HL-60 (cell line): ENCODE results near the gene USP27X.
A peak's percentile ranks its signal among the peaks of the same experiment; 100 is the strongest.

ENCODE experiments used
- DNase-seq, 2 experiments: peaks; one replicate each; pipeline ENCODE4 v3.0.0-alpha.2; 2010 to 2020; ENCODE audit warnings: low read depth in 1 of 2, low spot score in 1 of 2
- H3K27ac ChIP-seq: fragments of 250-450 bp; sonication (Bioruptor Pico); replicated peaks from 2 replicates; pipeline ENCODE4 v1.5.1; 2020; ENCODE audit warnings: mild to moderate bottlenecking, moderate library complexity
- H3K27me3 ChIP-seq: fragments of 250-450 bp; sonication (Bioruptor Pico); 2 replicates; pipeline ENCODE4 v1.5.1; 2021; ENCODE audit warnings: mild to moderate bottlenecking, moderate library complexity; ENCODE audit not compliant: insufficient read depth, poor library complexity, severe bottlenecking
- H3K4me3 ChIP-seq: replicated peaks from 2 replicates; pipeline ENCODE4 v1.5.1; 2011; ENCODE audit warnings: mild to moderate bottlenecking, control low read depth, low read length; ENCODE audit not compliant: insufficient read depth
- GABPA ChIP-seq: IDR thresholded peaks from 2 replicates; pipeline ENCODE4 v1.6.1; 2012; ENCODE audit warnings: low read depth
- POLR2AphosphoS5 ChIP-seq: IDR thresholded peaks from 2 replicates; pipeline ENCODE4 v1.6.1; 2012; ENCODE audit warnings: low read depth
- SPI1 ChIP-seq: IDR thresholded peaks from 2 replicates; pipeline ENCODE4 v1.6.1; 2012; ENCODE audit warnings: low read depth, mild to moderate bottlenecking, borderline replicate concordance
- TF ChIP-seq, protein P1 (sequence below): IDR thresholded peaks from 2 replicates; pipeline ENCODE4 v1.6.1; 2012; ENCODE audit warnings: low read depth; ENCODE audit not compliant: insufficient replicate concordance
- TF ChIP-seq, protein P2 (sequence below): IDR thresholded peaks from one replicate; pipeline ENCODE4 v1.5.1; 2011; ENCODE audit warnings: low read length, control low read depth, inconsistent platforms; ENCODE audit not compliant: insufficient read depth

The USP27X gene

DNA sequence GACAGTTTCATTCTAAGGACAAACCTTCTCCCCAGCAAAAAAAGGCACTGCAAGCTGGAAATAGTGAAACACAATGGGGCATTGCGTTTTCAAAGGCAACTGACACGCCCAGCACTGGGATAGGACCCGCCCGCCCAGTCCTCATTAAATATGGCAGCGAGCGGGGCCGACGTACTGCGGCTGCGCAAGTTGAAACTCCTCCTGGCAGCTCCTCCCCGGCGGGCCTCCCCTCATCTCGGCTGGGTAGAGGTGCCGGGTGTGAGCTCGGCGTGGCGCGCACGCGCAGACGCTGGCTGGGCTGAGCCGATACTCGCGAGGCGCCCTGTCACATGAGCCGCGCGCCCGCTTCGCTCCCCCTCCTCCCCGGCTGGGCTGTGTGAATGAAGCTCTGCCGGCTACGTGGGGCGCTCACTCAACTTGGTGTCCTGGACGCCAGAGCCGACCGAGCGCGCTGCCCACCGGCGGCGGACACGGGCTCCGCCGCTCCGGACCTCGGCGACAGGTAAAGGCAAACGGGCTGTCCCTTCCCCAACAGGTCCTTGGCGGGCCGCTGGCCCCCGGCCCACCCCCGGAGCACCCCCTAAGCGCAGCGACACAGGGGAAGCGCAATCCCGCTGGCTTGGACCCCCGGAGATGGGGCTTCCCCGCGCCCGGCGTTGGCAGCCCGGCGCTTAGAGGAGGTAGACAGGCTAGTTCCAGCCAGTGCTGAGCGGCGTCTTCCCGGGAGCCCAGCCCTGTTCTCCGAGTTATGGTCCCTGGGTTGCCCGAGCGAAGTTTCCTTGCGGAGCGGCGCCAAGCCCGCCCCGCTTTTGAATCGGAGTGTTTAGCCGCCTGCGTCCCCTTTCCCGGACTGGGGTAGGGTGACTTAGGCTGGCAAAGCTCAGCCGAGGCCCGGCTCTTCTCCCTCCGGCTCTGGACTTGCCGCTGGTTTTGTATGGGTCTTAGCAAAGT lies 43.3 kb downstream of the USP27X start, which contains the start of gene CLCN5:
Gene CLCN5, plus strand, starts transcription at position 306 of the 951 bp plus-strand sequence. CDS start 2,703 bp downstream, outside the sequence.
- H3K27me3 ChIP-seq, result no peaks in the 10 kb centered on the region
- peak within 1 kb of the TSS; percentile 63 for H3K27ac ChIP-seq
- TF ChIP-seq, protein P1, sequence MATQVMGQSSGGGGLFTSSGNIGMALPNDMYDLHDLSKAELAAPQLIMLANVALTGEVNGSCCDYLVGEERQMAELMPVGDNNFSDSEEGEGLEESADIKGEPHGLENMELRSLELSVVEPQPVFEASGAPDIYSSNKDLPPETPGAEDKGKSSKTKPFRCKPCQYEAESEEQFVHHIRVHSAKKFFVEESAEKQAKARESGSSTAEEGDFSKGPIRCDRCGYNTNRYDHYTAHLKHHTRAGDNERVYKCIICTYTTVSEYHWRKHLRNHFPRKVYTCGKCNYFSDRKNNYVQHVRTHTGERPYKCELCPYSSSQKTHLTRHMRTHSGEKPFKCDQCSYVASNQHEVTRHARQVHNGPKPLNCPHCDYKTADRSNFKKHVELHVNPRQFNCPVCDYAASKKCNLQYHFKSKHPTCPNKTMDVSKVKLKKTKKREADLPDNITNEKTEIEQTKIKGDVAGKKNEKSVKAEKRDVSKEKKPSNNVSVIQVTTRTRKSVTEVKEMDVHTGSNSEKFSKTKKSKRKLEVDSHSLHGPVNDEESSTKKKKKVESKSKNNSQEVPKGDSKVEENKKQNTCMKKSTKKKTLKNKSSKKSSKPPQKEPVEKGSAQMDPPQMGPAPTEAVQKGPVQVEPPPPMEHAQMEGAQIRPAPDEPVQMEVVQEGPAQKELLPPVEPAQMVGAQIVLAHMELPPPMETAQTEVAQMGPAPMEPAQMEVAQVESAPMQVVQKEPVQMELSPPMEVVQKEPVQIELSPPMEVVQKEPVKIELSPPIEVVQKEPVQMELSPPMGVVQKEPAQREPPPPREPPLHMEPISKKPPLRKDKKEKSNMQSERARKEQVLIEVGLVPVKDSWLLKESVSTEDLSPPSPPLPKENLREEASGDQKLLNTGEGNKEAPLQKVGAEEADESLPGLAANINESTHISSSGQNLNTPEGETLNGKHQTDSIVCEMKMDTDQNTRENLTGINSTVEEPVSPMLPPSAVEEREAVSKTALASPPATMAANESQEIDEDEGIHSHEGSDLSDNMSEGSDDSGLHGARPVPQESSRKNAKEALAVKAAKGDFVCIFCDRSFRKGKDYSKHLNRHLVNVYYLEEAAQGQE, result no peak
- no peak for TF ChIP-seq GABPA
- TF ChIP-seq, protein P2, sequence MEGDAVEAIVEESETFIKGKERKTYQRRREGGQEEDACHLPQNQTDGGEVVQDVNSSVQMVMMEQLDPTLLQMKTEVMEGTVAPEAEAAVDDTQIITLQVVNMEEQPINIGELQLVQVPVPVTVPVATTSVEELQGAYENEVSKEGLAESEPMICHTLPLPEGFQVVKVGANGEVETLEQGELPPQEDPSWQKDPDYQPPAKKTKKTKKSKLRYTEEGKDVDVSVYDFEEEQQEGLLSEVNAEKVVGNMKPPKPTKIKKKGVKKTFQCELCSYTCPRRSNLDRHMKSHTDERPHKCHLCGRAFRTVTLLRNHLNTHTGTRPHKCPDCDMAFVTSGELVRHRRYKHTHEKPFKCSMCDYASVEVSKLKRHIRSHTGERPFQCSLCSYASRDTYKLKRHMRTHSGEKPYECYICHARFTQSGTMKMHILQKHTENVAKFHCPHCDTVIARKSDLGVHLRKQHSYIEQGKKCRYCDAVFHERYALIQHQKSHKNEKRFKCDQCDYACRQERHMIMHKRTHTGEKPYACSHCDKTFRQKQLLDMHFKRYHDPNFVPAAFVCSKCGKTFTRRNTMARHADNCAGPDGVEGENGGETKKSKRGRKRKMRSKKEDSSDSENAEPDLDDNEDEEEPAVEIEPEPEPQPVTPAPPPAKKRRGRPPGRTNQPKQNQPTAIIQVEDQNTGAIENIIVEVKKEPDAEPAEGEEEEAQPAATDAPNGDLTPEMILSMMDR, result no peak
- TF ChIP-seq POLR2AphosphoS5, result no peak
- TF ChIP-seq SPI1, result no peak
- H3K4me3 ChIP-seq, result peak within 1 kb of the TSS; percentile 70
- peak; percentile 76 to 94 for DNase-seq

DNA sequence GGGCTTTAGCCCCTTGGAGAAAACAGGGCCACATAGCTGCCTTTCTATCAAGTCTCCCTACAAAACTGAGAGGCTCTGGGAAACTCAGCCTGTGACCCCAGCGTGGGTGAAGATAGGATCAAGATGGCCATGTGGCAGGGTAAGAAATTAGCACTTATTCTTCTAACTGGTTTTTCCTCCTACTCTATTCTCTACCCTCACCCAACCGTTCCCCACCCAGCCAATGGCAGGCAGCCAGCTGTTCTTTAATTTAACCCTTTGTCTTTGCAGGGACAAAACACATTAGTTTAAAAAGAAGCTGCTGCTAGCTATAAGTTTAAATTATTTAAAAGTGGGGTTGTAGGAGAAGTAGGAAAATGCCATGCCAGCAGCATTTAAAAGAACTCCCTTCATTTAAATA lies 45.9 kb downstream of the USP27X start:
- Histone ChIP-seq H3K27ac (no peak overlapping the region), H3K4me3 (no peak overlapping the region), H3K27me3 (no peaks in the 10 kb centered on the region)
- DNase-seq, result no peak
- TF ChIP-seq GABPA, result no peak
- TF ChIP-seq, protein P1, result no peak
- TF ChIP-seq, protein P2, result no peak

DNA sequence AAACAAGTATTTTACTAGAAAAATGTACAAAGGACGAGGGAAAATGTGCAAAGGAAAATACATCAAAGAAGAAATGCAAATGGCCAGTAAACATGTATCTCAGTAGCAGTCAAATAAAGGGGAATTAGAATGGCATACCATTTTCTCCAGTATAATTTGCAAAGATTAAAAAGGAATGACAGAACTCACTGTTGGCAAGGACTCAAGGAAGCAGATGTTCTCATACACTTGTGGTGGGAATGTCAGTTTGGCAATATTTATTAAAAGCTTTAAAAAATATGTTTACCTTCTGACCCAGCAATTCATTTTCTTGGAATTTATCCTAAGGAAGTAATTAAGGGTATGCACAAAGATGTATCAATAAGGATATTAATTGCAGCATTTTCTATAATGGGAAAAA lies 50.8 kb downstream of the USP27X start:
- Histone ChIP-seq H3K27me3 (no peaks in the 10 kb centered on the region), H3K27ac (no peak overlapping the region), H3K4me3 (no peak overlapping the region)
- TF ChIP-seq POLR2AphosphoS5 (no peak), GABPA (no peak), SPI1 (no peak)
- TF ChIP-seq, protein P2, result no peak
- TF ChIP-seq, protein P1, result no peak
- no peak for DNase-seq
